Eye (tissue), 1 donor: ENCODE data around the gene CGNL1.

Experiments
- DNase-seq: peaks from one replicate; pipeline ENCODE4 v3.0.0-alpha.2; 2015

Gene CGNL1, protein sequence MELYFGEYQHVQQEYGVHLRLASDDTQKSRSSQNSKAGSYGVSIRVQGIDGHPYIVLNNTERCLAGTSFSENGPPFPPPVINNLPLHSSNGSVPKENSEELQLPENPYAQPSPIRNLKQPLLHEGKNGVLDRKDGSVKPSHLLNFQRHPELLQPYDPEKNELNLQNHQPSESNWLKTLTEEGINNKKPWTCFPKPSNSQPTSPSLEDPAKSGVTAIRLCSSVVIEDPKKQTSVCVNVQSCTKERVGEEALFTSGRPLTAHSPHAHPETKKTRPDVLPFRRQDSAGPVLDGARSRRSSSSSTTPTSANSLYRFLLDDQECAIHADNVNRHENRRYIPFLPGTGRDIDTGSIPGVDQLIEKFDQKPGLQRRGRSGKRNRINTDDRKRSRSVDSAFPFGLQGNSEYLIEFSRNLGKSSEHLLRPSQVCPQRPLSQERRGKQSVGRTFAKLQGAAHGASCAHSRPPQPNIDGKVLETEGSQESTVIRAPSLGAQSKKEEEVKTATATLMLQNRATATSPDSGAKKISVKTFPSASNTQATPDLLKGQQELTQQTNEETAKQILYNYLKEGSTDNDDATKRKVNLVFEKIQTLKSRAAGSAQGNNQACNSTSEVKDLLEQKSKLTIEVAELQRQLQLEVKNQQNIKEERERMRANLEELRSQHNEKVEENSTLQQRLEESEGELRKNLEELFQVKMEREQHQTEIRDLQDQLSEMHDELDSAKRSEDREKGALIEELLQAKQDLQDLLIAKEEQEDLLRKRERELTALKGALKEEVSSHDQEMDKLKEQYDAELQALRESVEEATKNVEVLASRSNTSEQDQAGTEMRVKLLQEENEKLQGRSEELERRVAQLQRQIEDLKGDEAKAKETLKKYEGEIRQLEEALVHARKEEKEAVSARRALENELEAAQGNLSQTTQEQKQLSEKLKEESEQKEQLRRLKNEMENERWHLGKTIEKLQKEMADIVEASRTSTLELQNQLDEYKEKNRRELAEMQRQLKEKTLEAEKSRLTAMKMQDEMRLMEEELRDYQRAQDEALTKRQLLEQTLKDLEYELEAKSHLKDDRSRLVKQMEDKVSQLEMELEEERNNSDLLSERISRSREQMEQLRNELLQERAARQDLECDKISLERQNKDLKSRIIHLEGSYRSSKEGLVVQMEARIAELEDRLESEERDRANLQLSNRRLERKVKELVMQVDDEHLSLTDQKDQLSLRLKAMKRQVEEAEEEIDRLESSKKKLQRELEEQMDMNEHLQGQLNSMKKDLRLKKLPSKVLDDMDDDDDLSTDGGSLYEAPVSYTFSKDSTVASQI

DNA sequence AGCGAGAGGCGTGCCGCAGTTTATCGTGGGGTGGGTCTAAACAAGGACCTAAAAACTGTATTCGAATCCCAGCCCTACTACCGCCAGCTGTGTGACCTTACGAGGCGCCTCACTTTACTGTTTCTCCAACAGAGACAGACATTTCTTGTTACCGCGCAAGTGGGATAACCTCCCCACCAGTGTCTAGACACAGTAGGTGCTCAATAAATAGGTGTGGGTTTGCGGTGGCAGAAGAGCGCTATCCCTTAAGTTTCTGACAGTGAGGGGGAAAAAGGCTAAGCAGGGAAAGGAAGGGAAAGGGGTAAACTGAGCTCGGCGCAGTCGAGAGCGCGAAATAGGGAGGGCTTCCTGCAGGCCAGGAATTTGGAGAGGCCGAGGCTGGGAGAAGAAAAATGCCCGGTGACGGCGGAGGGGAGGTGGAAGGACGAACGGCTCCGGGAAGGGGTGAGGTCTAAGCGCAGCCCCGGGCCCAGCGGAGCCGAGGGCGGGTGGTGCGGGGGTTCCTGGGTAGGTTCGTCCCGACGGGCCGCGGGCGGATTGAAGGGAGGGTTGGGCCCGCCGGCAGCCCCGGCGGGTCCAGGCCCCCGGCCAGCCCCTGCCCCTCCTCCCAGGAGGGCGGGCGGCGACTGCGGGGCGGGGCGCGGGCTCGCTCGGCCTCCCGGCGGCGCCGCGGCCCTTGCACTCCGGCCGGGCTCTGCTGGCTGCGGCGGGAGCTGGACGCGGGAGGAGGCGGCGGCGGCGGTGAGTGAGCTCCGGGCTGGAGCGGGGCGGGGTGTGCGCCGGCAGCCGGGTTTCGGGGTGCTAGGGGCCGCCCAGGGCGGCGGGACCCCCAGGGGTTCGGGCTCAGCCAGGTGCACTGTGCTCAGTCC, at the start of gene CGNL1:
CGNL1 (plus strand) TSS at position 679 of the 869 bp plus-strand sequence. CDS start 61,495 bp downstream, outside the sequence.
- DNase-seq: peak; percentile 74

DNA sequence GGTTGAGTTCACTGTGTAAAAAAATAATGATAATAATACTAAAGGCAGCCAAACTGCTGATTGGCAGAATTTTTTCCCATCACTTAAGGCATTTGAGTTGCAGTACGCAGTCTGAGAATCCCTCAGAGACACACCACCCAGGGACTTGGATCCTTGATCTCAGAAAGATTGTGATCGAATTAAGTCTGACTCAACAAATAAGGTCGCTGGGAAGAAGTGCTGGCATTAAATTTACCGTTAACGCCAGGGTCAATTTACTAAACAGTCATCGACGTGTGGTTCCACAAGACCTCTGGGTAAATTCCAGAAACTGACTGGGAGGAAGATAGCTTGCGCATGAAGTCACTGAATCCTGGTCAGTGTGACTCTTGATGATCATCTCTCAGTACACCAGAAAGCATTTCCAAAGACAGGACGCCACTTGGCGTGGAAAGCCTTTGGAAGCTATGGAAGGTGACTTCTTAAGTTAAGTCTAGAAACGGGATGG, 48.3 kb upstream of the CGNL1 start:
- peak; percentile 65 for DNase-seq

DNA sequence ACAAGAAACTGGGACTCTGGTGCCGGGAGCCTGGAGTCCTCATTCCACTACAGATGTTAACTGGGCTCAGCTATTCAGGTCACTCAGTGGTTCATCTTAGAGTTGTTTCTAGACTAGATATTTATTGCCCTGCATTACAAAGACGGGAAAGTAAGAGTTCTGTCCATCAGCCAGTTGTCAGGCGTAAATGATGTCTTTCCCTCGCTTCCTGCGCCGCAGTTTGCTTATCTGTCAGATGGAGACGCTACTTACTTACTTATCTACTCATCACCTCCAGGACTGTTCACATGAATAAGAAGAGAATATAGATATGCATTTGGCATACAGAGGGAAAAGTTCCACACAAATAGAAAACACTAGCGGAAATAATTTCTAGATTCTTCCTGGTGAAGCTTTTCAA, 47.8 kb upstream of the CGNL1 start:
- no peak for DNase-seq

DNA sequence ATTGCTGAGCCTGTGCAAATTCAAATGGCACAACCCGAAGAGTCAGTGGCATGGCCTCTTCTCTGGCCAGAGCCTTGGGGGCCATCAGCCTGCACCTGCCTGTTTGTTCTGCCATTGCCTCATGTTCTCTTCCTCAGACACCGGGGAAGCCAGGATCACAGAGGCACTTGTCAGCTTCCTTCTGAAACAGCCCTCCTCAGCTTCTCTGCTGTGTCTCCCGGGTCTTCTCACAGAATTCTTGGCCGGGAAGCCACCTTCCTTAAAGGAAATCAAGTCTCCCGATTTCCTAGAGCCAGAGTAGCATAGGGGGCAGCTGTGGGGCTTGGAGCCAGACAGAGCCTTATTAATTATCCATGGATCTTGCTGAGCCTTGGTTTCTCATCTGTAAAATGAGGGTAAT, 47.4 kb upstream of the CGNL1 start:
- no peak for DNase-seq

DNA sequence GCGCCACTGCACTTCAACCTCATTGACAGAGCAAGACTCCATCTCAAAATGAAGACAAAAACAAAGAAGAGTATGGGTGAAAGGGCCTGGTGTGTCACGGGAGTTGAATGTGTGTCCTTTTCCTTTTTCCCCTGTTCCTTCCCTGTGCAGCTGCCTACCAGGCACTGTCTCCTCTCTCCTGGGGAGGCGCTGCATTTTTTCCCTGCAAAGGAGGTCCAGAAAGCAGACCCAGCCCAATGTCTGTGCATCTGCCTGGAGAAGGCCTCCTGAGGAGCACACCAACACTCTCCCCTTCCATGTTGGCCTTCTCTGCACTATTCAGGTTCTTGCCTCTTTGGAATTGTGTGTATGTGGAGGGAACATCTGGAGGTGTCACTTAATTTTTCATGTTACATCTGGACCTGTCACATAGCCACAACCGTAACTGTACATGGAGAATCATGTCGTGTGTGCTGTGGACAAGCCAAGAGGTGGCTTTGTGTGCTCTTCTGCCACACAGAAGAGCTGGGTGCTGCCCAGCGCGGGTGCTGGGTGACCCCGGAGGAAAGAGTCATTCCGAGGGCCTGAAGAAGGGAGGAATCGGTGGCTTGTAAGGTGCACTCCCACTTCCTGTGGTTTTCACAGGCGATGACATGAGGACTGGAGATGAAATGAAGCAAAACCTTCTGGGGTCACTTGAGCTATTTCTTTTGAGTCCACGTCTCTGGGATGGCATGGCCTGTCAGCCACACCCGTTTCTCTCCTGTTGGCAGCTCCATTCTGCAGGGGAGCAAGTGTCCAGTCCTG, 46.5 kb upstream of the CGNL1 start:
- DNase-seq: no peak

DNA sequence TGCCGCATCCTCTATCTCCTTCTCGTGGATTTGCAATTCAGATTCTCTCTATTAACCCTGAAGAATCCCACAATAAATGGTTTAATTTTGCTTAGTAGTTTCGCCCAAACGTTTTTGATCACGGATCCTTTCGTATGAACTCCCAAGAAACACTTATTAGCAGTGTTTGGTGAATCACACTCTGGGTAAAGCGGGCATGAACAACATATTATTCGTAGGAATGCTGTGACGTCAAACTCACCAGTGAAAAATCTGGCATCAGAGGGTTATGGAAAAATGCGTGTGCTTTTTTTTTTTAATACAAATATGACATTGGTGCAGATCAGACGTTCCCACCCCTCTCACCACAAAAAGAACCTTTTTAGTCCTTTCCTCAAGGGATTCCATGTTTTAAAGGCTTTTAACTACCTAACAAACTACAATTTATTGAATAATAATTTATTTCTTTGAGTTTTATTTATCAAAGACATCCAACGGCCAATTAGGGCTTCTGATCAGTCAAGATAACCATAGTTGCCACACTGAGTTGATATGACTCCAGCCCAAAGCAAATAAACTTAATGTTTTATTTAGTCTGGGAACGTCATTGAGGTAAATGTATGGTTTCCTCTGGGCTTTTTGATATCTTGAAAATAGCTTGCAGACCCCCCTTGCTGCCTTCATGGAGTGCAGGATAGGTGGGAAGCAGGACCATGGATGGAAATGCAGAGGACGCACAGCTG, 45.5 kb upstream of the CGNL1 start:
- no peak for DNase-seq

DNA sequence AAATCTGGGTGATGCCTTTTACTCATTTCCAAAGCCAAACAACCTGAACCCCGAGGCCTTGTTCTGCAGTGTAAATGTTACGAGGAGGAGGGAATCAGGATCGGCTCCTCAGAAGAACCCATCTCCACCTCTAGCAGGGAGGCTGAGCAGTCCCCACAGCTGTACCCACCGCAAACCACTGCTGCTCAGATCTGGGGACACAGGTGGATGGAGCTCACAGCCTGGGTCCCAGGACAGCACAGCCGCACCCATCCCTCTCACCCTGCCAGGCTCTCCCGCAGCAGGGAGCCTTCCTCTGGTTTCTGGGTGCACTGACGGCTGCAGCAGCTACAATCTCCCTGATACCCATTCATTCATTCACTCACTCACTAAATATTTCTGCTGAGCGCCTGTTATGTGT, 44.0 kb upstream of the CGNL1 start:
- no peak for DNase-seq

DNA sequence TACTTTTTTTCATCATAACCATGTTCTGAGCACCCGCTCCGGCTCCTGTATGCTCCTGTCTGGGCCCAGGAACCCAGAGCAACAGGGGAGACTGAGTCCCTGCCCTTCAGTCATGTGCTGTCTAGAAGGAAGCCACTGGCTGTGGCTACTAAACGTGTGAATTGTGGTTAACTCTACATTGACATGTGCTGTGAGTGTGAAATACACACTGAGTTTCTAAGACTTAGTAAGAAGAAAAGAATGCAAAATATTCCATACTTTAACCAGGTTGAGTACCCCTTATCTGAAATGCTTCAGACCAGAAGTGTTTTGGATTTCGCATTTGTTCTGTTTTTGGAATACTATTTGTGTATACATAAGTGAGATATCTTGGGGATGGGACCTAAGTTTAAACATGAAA, 42.8 kb upstream of the CGNL1 start:
- no peak for DNase-seq

DNA sequence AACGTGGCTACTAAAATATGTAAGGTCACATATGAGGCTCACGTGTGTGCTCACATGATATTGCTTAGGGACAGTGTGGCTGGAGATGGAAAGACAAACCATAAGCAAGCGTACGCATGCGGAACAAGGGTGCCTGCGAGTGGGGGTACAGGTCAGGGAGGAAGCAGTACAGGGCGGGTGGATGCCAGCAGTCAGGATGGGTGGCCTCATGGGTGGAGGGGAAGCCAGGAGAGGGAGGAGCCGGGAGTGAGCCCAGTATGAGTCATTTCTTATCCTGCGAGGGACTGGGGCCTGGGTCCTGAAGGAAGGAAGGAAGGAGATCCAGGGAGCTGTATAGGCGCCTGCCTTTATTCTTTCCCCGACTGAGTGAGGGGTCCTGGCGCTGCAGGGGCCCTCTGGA, 42.0 kb upstream of the CGNL1 start:
- no peak for DNase-seq

DNA sequence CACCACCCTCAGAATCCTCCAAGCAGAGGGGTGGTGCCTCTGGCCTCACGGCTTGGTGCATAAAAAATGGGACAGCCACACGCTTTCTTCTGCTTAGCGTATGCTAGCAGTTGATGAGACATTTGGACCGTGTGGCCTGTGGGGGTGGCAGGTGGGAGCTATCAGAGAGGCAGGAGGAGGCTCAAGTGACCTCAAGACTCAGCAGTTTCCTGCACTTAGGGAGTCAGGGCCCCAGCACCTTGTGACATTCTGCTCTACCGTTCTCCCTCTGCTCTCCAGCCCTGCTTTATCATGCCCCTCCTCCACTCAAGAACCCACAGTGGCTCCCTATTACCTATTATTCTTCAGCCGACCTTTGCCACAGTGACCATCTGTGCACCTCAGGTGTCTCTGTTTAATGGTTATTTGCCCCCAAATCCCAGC, 41.0 kb upstream of the CGNL1 start:
- DNase-seq: no peak

DNA sequence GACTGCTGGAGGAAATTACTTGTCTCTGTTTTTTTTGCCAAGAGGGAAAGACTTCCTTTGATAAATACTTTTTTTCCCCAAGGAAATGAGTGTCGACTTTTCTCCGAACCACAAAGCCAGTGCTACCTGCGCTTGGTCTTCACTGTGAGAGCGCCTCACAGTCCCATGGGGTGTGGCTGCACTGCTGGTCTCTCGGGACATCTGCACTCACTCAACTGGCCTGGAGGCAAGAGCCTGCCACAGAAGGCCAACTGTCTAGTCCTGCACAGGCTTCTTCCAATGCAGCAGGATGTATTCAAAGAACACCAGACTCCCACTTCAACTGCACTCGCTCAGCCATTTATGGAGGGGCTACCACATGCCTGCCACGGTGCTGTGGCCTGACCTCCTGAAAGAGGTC, 40.6 kb upstream of the CGNL1 start:
- no peak for DNase-seq

DNA sequence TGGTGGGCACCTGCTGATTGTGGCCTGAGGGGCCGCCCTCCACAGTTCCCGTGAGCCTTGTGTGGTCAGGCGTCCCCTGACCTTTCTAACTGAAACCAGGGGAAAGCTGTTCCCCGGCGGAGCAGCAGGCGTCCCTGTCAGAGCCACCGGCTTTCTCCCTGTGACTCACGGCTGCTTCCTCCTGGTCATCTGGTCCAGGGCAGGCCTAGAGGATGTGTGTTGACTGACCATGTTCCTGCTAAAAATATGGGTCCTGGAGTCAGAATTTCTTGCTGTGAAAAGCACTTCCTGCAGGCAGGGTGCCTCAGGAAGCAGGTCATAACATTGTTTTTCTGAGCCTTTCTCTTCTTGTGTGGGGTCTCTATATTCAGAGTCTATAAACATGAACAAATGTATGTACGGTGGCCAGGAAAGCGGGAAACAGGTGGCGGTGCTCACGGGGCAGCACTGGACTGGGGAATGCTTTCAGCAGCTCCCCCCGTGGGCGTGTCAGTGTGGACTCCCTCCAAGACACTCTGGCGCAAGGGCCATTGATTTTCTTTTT, 38.4 kb upstream of the CGNL1 start:
- no peak for DNase-seq

DNA sequence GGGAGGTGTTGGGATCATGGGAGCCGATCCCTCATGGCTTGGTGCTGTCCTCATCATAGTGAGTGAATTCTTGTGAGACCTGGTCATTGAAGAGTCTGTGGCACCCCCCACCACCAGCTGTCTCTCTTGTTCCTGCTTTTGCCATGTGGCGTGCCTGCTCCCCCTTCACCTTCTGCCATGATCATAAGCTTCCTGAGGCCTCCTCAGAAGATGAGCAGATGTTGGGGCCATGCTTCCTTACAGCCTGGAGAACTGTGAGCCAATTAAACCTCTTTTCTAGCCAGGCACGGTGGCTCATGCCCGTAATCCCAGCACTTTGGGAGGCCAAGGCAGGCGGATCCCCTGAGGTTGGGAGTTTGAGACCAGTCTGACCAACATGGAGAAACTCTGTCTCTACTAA, 37.0 kb upstream of the CGNL1 start:
- DNase-seq: no peak

DNA sequence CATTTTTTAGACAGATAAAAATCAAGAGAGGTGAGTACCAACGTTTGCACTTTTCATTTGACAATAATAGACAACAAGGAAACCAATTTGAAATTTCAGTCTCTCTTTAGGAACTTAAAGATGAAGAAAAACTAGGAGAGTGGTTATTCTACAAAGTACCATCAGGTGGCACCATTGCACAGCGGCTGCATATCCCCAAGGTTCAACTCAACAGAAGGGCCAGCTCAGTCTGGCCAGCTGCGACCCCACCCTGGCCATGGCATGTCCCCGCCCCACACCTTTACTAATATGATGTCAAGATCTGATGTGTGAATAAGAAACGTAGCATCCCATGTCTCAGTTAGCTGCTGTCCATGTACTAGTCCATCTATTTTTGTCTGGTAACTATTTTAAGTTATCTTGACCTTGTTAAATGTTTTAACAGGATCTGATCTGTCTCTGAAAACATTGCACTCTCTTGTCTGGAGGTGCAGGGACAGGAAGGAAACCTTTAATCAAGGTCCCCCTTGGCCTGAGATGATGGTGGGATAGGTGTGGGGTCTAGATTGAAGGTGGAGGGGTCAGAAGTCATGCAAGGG, 35.5 kb upstream of the CGNL1 start:
- DNase-seq: peak; percentile 81

DNA sequence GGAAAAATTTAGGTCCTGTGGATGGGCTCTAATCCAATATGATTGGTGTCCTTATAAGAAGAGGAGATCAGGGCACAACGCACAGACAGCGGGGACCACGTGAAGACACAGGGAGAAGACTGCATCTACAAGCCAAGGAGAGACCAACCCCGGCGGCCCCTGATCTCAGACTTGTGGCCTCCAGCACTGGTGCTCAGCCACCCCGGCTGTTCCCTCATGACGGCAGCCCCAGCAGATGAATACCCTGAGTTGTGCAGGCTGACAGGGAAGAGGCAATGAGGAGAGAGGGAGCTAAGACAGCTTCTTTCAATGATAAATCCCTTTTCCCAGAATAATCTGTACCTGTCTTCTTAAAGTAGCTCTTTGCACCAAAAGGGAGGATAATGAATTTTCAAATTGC, 33.3 kb upstream of the CGNL1 start:
- DNase-seq: no peak

DNA sequence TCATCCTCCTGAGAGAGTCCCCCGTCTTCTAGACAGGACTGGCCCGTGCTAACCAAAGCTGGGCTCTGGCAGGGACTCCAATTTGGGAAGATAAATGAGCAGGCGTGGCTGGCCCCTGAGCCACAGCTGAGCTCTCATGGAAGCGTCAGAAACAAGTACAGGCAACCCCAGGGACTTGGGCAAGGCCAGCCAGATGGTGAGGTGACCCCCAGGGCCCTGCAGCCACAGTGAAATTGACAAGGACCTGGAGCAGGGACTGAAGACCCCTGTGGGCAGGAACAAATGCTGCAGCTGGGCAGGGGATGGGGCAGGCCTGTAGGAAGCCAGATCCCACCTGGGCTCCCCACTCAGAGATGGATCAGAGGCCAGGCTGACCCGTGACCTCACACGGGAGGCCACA, 32.8 kb upstream of the CGNL1 start:
- DNase-seq: no peak

DNA sequence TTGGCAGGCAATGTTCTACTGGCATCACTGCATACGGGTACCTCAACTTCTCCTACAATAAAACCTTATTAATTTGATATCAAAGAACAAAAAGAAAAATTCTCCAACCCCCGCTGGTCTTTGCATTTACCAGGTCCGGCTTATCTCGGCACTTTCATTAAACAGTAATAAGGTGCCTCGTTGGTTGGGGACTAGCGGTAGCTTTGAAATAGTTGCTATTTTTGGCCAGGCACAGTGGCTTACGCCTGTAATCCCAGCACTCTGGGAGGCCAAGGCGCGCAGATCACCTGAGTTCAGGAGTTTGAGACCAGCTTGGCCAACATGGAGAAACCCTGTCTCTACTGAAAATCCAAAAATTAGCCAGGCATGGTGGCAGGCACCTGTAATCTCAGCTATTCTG, 32.0 kb upstream of the CGNL1 start:
- DNase-seq: no peak

DNA sequence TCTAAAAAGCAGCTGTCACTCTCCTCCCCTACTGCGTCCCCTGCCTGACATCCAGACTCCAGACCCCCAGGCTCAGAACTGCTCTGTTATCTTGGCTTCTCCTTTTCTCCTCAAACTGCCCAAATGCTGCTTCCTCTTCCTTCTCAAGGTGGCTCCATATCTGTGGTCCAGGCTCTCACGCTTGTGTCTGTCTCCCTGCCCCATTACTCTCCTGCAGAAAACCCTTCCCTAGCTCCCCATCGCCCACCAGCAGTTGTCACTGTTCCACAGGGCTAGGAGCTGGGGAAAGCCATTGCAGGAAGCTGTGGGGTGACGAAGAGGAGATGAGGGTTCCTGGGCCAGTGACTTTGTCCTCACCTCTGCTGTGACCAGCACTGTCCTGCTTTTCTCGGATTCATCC, 30.7 kb upstream of the CGNL1 start:
- peak; percentile 45 for DNase-seq

DNA sequence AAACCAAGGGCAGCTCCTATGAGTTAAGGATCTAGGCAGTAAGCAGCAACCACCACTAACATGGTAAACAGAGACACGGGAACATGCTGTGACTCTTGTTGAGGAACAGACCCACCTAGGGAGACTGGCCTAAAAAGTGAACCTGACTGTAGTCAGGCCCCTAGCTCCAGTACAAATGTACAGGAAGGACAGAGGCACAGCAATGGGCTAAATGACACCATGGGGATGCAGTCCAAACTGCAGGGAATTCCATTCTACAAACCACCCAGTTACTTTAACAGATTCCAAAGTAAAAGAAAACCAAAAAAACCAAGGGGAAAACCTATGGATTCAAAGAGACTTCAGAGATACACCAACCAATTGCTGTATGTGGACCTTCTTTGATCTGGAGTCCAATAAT, 28.2 kb upstream of the CGNL1 start:
- no peak for DNase-seq
